HepG2 (cell line): ENCODE measurements around the gene VKORC1. TPM values are rescaled to one million over a fixed set of nuclear protein-coding genes. Genes with fewer than 3 reads are reported as not detected.
A peak's percentile ranks its signal among the peaks of the same experiment; 100 is the strongest.

ENCODE experiments used
- IRX3 ChIP-seq: sonication (generic); formaldehyde crosslinking; IDR thresholded peaks from 2 replicates; pipeline ENCODE4 v1.8.1; 2023; ENCODE audit warnings: mild to moderate bottlenecking, low read depth, missing genetic modification reagents, borderline replicate concordance
- POLR2A ChIP-seq, 2 experiments: IDR thresholded peaks; 2 replicates each; pipeline ENCODE4 v1.6.1; 2011; ENCODE audit warnings: low read depth in 2 of 2, low read length in 2 of 2, mild to moderate bottlenecking in 1 of 2, moderate library complexity in 1 of 2; ENCODE audit not compliant: insufficient read depth in 1 of 2
- ZNF646 ChIP-seq: sonication (generic); formaldehyde crosslinking; IDR thresholded peaks from 2 replicates; pipeline ENCODE4 v1.9.0; 2021; ENCODE audit warnings: mild to moderate bottlenecking, missing genetic modification reagents
- polyA plus RNA-seq, 8 experiments: library from polyadenylated mRNA; depleted of rRNA in 3 of 8; stranded (reverse) in 7 of 8; unstranded in 1 of 8; fragments of >200 nt; fragmentation: Illumina TruSeq in 4 of 8; extraction: Trizol in 4 of 8; gene quantifications; 2 replicates each; pipeline versions ENCODE4 v1.2.1 to v1.2.3, GENCODE V29; 2011 to 2016; ENCODE audit warnings: low read depth in 4 of 8, missing spikeins in 1 of 8, mixed read lengths in 1 of 8; ENCODE audit not compliant: insufficient read depth in 1 of 8
- total RNA-seq, 5 experiments: library from RNA; depleted of rRNA; stranded (reverse); fragments of >200 nt; fragmentation: Illumina TruSeq; extraction: Trizol; gene quantifications; 2 replicates each; pipeline ENCODE4 v1.2.3, GENCODE V29; 2016; ENCODE audit warnings: low read depth in 1 of 5

VKORC1 gene
- total and polyA plus RNA-seq, 2 of the 13 experiments (the other 11 are each of a cell fraction or from before 2014, with no cell fraction given), result 141 to 615 TPM

GRCh38 chr16:31135535-31136286, 41.1 kb upstream of the VKORC1 start, which contains the start of gene PRSS8 (continued):
- TF ChIP-seq ZNF646 (peak; percentile 93), POLR2A (IDR thresholded peaks at IDR 0.05; ENCODE audit: insufficient read depth in 1 of 2, low read depth in 2 of 2, low read length in 2 of 2) (peak in 1 of 2 experiments; percentile 68; a peak in 2 of 4 replicates), IRX3 (CRISPR knock-in tag) (no peak)
- TF ChIP-seq, all 625 proteins: peak for 53
